Superior temporal gyrus (tissue), 1 donor: Measurements from ENCODE around the gene ZEB2.

Experiments used
- DNase-seq: peaks from one replicate; pipeline ENCODE4 v3.0.0-alpha.2; 2016; ENCODE audit errors: extremely low spot score

ZEB2 gene

GRCh38 chr2:144357623-144358373 lies 162.1 kb downstream of the ZEB2 start:
- DNase-seq = no peak

GRCh38 chr2:144356402-144356801 lies 163.5 kb downstream of the ZEB2 start:
- DNase-seq = no peak

- DNase-seq = no peak
Measured at GRCh38 chr2:144354953-144355352, 165.0 kb downstream of the ZEB2 start.

- no peak for DNase-seq
Measured at GRCh38 chr2:144351687-144352086, 168.2 kb downstream of the ZEB2 start.

GRCh38 chr2:144350151-144350802 lies 169.6 kb downstream of the ZEB2 start:
- DNase-seq = no peak

DNA sequence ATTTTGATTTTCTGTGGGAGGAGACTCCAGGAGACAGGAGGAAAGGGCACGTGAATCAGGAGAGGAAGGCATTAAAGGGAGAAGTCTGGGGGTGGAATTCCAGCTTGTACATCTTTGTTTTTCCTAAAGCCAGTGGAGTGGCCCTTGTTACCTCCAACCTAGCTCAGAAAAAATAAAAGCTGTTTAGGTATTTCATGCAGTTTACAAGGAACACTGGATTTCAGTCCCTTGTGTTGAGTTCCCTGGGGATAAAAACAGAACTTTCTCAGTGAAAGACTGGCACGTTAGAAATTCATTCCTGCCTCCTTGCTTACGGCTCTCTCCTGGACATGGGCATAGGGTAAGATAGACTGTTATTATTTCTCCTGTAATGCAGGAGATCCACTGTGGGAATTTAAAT lies 170.2 kb downstream of the ZEB2 start:
- no peak for DNase-seq

- no peak for DNase-seq
Measured at GRCh38 chr2:144348846-144349245, 171.1 kb downstream of the ZEB2 start.

- DNase-seq = no peak
Measured at GRCh38 chr2:144346229-144346628, 173.7 kb downstream of the ZEB2 start.

DNA sequence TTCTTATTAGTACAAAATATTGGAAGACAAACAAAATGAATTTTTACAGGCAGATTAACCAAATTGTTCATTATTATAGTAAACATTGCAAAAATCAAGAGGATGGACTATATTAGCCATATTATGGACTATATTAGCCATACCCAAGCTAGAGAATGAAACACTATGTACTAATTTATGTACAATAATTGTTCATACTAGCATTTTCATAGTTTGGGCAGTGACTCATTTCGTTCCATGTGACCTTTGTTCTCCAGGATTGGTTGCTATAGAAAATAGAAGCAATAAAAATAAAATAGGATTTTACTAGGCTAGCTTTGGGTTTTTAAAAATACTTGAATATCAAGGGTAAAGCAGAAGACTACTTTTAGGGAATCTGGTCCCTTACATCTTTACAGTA lies 176.8 kb downstream of the ZEB2 start:
- DNase-seq = no peak

- no peak for DNase-seq
Measured at GRCh38 chr2:144341538-144341937, 178.4 kb downstream of the ZEB2 start.

GRCh38 chr2:144339048-144339447 lies 180.9 kb downstream of the ZEB2 start:
- no peak for DNase-seq

GRCh38 chr2:144334551-144334950 lies 185.4 kb downstream of the ZEB2 start:
- DNase-seq = no peak
